Central memory CD8-positive, alpha-beta T cell (primary cell): ENCODE data around the gene PCDHGC4.

ENCODE experiments used
- ATAC-seq: fragments of 150-1000 bp; cut with Tn5 transposase; replicated peaks from 2 replicates; pipeline ENCODE4 v1.10.0; 2022; ENCODE audit warnings: mild to moderate bottlenecking, moderate FRiP score, moderate number of reproducible peaks; ENCODE audit not compliant: poor library complexity, severe bottlenecking; ENCODE audit errors: extremely low read depth
- DNase-seq, 2 donors: peaks; one replicate each; pipeline ENCODE4 v3.0.0; 2021; ENCODE audit warnings: low spot score in 2 of 2
- H3K27ac Mint-ChIP-seq: one replicate; pipeline ENCODE4 v1.8.0; 2022; ENCODE audit warnings: low read depth, mild to moderate bottlenecking, moderate library complexity, mixed read lengths
- H3K27me3 Mint-ChIP-seq: one replicate; pipeline ENCODE4 v1.8.0; 2022; ENCODE audit warnings: mixed read lengths
- H3K36me3 Mint-ChIP-seq: one replicate; pipeline ENCODE4 v1.8.0; 2022; ENCODE audit warnings: mild to moderate bottlenecking, moderate library complexity, mixed read lengths; ENCODE audit not compliant: insufficient read depth
- H3K4me1 Mint-ChIP-seq: one replicate; pipeline ENCODE4 v1.8.0; 2022; ENCODE audit warnings: mixed read lengths
- H3K4me3 Mint-ChIP-seq: one replicate; pipeline ENCODE4 v1.8.0; 2022; ENCODE audit warnings: mild to moderate bottlenecking, moderate library complexity, mixed read lengths
- H3K9me3 Mint-ChIP-seq: one replicate; pipeline ENCODE4 v1.8.0; 2022; ENCODE audit warnings: mixed read lengths

Gene PCDHGC4

DNA sequence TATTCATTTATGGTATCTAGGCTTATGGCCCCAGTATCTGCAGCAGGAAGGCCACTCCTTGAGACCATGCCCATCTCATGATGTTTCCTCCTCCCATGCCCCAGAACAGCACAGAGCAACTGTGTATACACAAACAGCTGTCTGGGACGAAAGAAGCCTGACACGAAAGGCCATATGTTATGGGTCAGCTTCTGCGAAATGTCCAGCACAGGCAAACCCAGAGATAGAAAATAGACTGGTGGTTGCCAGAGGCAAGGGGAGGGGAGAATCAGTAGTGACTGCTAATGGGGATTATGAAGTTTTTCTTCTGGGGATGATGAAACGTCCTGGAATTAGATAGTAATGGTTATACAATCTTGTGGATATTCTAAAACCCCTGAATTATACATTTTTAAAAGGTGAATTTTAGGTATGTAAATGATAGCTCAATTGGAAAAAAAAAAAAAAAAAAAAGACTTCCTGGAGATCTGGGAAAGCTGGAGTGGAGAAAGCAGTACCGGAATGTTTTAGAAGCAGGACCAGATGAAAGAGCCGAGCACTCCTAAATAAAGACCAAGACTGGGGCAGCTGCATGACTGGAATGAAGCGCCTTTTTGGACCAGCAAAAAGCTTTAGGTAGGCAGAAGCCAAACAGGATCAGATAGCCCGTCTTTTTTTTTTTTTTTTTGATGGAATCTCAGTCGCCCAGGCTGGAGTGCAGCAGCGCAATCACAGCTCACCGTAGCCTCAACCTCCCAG lies 33.2 kb downstream of the PCDHGC4 start:
- no peak for DNase-seq
- Mint-ChIP-seq H3K27me3 (no peaks in the 10 kb centered on the region), H3K9me3 (no peaks in the 10 kb centered on the region), H3K4me1 (peaks cover 13% of the 10 kb centered on the region), H3K36me3 (peaks cover 71% of the 10 kb centered on the region), H3K27ac (no peak overlapping the region), H3K4me3 (no peak overlapping the region)
- no peak for ATAC-seq

DNA sequence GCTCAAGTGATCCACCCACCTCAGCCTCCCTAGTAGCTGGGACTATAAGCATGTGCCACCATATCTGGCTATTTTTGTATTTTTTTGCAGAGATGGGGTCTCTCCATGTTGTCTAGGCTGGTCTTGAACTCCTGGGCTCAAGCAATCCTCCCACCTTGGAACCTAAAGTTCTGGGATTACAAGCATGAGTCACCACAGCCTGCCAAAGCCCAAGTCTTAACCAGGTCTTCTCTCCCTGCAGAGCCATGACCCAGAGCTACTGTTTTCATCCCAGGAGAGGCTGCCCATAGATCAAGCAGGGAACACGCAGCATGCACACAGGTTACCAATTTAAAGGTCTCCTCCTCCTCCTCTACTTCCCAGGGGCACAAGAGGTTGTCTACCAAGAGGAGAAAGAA lies 33.8 kb downstream of the PCDHGC4 start:
- no peak overlapping the region for H3K4me3 Mint-ChIP-seq
- peaks cover 73% of the 10 kb centered on the region for H3K36me3 Mint-ChIP-seq
- no peaks in the 10 kb centered on the region for H3K9me3 Mint-ChIP-seq
- peaks cover 10% of the 10 kb centered on the region for H3K4me1 Mint-ChIP-seq
- DNase-seq (no peak), ATAC-seq (no peak)
- H3K27me3 Mint-ChIP-seq = no peaks in the 10 kb centered on the region
- no peak overlapping the region for H3K27ac Mint-ChIP-seq

DNA sequence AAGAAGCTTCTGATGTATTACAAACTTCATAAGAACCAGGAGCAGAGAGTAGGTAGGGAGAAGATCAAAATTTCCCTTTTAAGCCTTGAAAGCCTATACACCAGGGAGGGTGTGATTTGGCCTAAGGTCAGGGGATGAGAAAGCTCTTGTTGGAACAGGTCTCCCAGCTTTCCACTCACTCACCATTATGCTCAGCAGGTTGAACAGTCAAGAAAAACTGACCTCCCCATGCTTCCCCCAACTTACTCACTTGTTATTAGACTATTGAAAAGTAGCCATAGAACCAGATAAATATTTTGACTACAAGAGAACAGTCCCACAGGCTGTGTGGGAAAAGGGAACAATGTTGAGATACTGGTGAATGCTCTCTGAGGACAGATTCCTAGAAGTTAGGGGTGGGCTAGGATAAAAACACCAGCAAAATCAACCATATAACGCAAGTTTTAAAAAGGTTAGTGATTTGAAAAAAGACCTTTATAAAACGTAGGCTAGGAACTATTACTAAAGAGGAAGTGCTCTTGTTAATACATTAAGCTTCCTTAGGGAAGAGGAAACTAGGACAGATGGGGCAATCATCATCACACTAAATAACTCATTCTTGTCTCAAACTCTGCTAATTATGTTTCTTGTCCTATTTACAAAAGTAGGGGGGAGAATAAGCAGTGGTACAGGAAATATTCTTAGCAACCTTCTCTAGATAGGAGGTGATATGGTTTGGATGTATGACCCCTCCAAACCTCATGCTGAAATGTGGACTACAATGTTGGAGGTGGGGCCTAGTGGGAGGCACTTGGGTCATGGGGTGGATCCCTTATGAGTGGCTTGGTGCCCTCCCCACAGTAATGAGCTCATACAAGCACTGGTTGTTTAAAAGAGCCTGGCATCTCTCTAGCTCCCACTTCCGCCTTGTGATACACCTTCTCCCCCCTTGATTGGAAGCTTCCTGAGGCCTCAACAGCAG lies 35.1 kb downstream of the PCDHGC4 start:
- DNase-seq (no peak), ATAC-seq (no peak)
- no peaks in the 10 kb centered on the region for H3K9me3 Mint-ChIP-seq
- peaks cover 81% of the 10 kb centered on the region for H3K36me3 Mint-ChIP-seq
- no peak overlapping the region for H3K4me3 Mint-ChIP-seq
- H3K27me3 Mint-ChIP-seq = no peaks in the 10 kb centered on the region
- no peak overlapping the region for H3K27ac Mint-ChIP-seq
- peaks cover 7% of the 10 kb centered on the region for H3K4me1 Mint-ChIP-seq

DNA sequence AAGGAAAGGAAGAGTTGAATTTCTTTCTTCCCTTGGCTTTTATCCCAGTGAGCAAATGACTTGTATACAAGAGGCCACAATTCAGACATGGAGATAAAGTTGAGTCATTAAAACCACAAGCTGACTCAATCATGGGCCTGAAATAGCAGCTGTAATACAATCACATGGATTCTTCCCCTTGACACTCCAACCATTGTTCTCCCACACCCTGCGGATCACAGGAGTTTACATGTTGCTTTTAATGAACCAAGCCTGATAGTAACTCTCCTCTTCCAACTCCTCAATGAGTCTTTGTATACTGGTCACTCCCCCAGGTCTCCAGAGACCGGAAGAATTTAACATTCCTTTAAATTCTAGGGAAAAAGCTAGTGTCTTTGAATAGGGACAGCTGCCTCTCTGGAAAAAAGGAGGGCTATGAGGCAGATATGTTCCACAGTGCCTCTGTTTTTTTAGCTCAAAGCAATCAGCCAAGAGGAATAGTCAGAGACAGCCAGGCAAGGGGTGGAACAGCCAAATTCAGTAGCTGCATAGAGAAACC lies 36.5 kb downstream of the PCDHGC4 start:
- peaks cover 83% of the 10 kb centered on the region for H3K36me3 Mint-ChIP-seq
- no peak overlapping the region for H3K27ac Mint-ChIP-seq
- ATAC-seq = no peak

DNA sequence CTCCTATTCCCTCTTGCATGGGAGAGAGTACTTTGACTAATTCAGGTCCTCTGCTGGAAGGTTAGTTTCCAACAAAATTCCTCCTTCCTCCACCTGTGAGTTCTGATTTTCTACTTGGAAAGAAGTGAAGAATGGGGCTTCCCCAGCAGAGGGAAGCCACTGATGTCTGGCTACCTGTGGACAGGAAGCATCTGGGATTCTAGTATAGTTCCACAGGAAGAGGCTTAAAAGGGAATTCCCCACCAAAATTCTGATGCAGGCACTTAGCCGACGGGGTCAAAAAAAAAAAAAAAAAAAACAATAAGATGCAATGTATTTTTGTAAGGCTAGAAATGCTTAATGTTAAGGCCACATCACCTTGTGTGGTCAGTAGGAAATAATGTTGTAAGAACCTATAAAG lies 37.5 kb downstream of the PCDHGC4 start:
- H3K27ac Mint-ChIP-seq = no peak overlapping the region
- DNase-seq (no peak), ATAC-seq (no peak)
- H3K4me3 Mint-ChIP-seq = no peak overlapping the region
- no peaks in the 10 kb centered on the region for H3K27me3 Mint-ChIP-seq
- no peaks in the 10 kb centered on the region for H3K9me3 Mint-ChIP-seq
- peaks cover 13% of the 10 kb centered on the region for H3K4me1 Mint-ChIP-seq
- H3K36me3 Mint-ChIP-seq = peaks cover 85% of the 10 kb centered on the region

More for the DNA sequence above, 36.5 kb downstream of the PCDHGC4 start:
- Mint-ChIP-seq H3K4me3 (no peak overlapping the region), H3K9me3 (no peaks in the 10 kb centered on the region), H3K27me3 (no peaks in the 10 kb centered on the region), H3K4me1 (peaks cover 13% of the 10 kb centered on the region)
- DNase-seq = no peak

DNA sequence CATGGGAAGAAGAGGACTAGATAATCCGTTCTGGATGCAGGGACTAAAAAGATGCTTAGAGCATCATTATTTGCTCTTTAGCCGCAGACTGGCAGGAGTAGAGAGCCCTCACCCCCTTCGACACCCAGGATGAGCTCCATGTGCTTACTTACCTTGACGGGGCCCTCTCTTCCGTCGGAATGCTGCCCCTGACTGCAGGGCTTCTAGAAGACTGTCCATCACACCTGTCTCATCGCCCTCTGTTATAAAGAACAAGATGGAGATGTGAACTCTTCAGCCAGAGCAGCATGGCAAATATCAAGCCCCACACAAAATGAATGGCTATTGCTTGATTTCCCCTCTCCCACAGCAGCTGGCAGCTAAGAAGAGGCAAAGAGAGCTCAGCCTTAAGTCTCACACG lies 39.2 kb downstream of the PCDHGC4 start:
- DNase-seq (no peak), ATAC-seq (no peak)
- peaks cover 84% of the 10 kb centered on the region for H3K36me3 Mint-ChIP-seq
- H3K4me3 Mint-ChIP-seq = no peak overlapping the region
- no peak overlapping the region for H3K27ac Mint-ChIP-seq
- no peaks in the 10 kb centered on the region for H3K9me3 Mint-ChIP-seq
- no peaks in the 10 kb centered on the region for H3K27me3 Mint-ChIP-seq
- H3K4me1 Mint-ChIP-seq = peaks cover 13% of the 10 kb centered on the region

DNA sequence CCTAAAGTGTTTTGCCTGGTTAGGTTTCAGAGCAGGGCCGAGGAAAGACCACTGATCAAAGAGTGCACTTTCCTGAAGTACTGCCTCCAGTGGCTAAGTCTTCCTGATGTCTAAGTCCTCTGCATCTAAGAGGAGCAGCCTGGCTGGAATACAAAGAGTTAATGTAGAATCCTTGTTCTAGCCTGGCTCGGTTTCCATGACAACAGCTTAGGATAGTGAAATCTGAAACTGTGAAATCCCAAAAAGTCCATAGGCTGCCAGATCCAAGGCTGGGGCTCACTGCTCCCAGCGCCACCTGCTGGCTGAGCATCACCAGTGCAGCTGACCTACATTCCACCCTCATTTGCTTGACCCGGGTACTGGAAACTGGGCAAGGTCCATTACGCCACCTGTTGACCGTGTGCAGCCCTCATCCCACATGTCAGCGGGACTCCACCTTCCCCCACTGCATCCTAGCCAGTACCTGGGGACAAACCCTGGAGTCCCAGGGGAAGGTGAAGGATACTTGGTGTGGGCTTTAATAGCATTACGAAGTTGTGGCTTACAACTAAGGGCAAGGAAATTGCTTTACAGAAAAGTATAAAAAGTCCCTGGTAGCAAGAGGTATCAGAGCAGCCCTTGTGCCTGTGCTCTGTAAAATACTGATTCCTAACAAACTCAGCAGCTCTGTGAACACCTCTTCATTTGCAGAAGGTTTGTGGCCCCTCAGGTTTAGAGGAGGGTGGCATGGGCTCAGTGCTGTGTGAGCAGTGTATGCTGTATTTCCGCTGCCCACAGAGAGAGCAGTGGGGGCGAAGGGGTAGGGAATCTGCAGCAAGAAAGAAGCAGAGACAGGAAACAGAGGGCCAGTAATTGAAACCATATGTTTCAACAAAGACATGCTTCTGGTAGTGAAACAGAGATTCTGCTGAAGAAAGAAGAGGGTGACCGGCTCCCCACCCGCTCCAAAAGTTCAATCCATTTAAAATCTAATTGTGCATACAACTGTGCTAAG lies 40.1 kb downstream of the PCDHGC4 start:
- no peaks in the 10 kb centered on the region for H3K9me3 Mint-ChIP-seq
- H3K36me3 Mint-ChIP-seq = peaks cover 80% of the 10 kb centered on the region
- H3K27me3 Mint-ChIP-seq = no peaks in the 10 kb centered on the region
- DNase-seq (peak; percentile 25 to 34), ATAC-seq (peak; percentile 43)
- no peak overlapping the region for H3K4me3 Mint-ChIP-seq
- no peak overlapping the region for H3K27ac Mint-ChIP-seq
- peaks cover 13% of the 10 kb centered on the region for H3K4me1 Mint-ChIP-seq

DNA sequence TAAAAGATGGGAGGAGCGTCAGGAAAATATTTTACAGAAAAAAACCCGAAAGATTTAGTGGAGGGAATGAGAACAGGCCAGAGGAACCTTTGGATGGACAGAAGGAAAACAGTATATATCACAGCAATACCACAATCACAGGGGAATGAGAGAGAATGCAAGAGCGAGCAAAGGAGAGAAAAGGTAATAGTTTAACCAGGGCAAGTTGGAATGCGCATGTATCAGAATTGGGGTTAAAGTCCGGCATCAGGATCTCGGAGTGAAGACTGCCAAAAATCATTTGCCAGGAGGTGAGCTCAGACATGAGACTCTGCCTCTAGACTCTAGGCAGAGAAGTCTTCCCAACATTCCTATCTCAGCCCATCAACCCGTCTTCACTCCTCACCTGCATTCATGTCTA lies 40.8 kb downstream of the PCDHGC4 start:
- Mint-ChIP-seq H3K36me3 (peaks cover 75% of the 10 kb centered on the region), H3K27ac (no peak overlapping the region), H3K27me3 (no peaks in the 10 kb centered on the region), H3K9me3 (no peaks in the 10 kb centered on the region), H3K4me1 (peaks cover 13% of the 10 kb centered on the region), H3K4me3 (no peak overlapping the region)
- no peak for DNase-seq
- no peak for ATAC-seq

DNA sequence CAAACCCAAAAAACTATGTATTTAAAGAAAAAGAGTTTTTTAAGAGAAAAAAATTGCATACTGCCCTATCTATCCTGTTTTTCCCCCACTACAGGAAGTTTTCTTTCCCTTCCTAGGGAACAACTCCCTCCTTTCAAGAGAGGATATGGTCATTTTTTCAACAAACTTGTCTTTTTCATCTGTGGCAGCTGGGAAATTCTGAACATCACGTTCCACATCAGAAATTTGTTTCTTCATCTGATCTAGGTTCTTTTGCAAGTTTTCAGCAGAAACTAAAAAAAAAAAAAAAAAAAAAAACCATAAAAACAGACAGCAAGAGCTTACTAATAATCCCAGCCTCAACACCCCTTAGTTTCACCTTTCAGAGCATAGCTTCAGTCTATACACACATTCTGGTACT lies 42.6 kb downstream of the PCDHGC4 start:
- no peak overlapping the region for H3K4me3 Mint-ChIP-seq
- H3K9me3 Mint-ChIP-seq = no peaks in the 10 kb centered on the region
- H3K27ac Mint-ChIP-seq = no peak overlapping the region
- H3K36me3 Mint-ChIP-seq = peaks cover 61% of the 10 kb centered on the region
- H3K27me3 Mint-ChIP-seq = no peaks in the 10 kb centered on the region
- H3K4me1 Mint-ChIP-seq = peaks cover 13% of the 10 kb centered on the region
- ATAC-seq (no peak), DNase-seq (no peak)

DNA sequence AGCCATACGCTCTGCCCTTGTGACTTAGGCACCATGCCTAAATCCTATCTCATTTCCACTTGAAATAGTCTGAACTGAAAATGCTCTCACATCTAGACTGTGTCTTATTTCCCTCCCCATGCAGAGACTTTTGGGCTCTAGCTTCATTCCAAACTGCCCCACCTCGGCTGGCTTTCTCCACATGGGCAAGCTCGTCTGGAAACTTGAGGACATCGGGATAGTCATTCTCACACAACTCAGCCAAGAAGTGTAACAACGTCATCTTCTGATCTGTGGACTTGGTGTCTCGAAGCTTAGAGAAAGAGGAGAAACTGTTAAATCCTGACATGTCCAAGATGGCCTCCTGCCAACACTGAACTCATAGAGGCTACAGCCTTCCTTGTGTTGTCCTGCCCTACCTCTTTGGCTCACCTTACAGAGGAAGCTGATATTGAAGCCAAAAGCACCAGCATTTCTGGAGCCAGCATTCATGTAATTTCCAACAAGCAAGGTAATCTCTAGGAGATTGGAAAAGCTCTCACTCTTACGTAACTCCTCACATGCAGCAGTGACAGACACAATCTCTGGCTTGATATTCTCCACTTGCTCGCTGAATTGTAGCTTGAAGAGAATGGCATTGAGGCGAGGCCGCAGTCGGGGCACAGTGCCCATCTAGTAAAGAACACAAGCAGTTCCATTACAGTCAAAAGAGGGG lies 43.6 kb downstream of the PCDHGC4 start:
- H3K4me1 Mint-ChIP-seq = peaks cover 13% of the 10 kb centered on the region
- H3K27ac Mint-ChIP-seq = no peak overlapping the region
- no peak overlapping the region for H3K4me3 Mint-ChIP-seq
- no peaks in the 10 kb centered on the region for H3K27me3 Mint-ChIP-seq
- DNase-seq (no peak), ATAC-seq (no peak)
- peaks cover 53% of the 10 kb centered on the region for H3K36me3 Mint-ChIP-seq
- H3K9me3 Mint-ChIP-seq = no peaks in the 10 kb centered on the region

DNA sequence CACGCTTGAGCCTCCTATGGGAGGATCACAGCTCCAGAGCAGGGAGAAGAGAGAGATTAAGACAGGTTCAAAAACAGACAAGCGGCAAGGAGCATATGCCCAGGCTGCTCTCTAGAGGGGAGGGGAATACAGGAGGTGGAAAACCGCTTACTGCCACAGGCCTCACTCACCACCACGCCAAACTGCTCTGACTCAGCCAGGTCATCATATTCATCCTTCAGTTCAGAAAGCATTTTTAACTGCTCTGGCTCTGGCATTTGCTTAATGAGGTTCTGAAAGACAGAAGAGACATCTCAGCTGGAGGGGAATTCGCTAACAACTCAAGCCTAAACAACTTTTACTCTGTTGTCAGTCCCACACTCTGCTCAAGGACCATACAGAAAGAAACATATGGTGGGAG lies 44.2 kb downstream of the PCDHGC4 start:
- ATAC-seq (no peak), DNase-seq (no peak)
- peaks cover 13% of the 10 kb centered on the region for H3K4me1 Mint-ChIP-seq
- peaks cover 53% of the 10 kb centered on the region for H3K36me3 Mint-ChIP-seq
- H3K9me3 Mint-ChIP-seq = no peaks in the 10 kb centered on the region
- H3K27ac Mint-ChIP-seq = no peak overlapping the region
- no peak overlapping the region for H3K4me3 Mint-ChIP-seq
- no peaks in the 10 kb centered on the region for H3K27me3 Mint-ChIP-seq
